ENCODE results near the gene ZDHHC13. TPM values are rescaled to one million over a fixed set of nuclear protein-coding genes. Genes with fewer than 3 reads are reported as not detected.

ZDHHC13 gene
- total and polyA plus RNA-seq, 2 of the 8 experiments (the other 6 are each of a cell fraction or from before 2014, with no cell fraction given) = 22.4 to 24.1 TPM

DNA sequence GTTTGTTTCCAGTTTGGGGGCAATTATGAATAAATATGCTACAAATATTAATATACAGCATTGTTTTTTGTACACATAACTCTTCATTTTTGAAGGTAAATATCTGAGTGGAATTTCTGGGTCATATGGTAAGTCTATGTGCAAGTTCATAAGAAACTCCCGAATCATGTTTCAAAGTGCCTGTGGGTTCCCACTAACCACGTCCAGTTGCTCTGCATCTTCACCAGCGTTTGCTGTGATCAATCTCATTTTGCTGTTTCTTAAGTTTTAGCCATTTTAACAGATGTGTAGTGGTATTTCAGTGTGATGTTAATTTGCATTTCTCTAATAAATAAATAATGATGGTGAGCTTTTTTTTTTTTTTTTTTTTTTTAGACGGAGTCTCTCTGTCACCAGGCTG lies 99.1 kb downstream of the ZDHHC13 start (continued):
- TF ChIP-seq, protein P1, sequence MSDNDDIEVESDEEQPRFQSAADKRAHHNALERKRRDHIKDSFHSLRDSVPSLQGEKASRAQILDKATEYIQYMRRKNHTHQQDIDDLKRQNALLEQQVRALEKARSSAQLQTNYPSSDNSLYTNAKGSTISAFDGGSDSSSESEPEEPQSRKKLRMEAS (IDR thresholded peaks at IDR 0.05) = no peak
- no peak for TF ChIP-seq NANOG (IDR thresholded peaks at IDR 0.05; ENCODE audit: insufficient read depth, low read depth, low read length, poor library complexity, severe bottlenecking)
